Mesenchymal stem cell (in vitro differentiated cells and primary cell): ENCODE measurements around the gene SLC12A1.

Experiments
- DNase-seq: peaks from one replicate; pipeline ENCODE4 v3.0.0-alpha.2; 2013
- H2AFZ ChIP-seq: one replicate; pipeline ENCODE4 v1.6.1; 2013; ENCODE audit warnings: low read depth, mild to moderate bottlenecking, control low read depth, inconsistent platforms, low read length, moderate library complexity
- H2AK5ac ChIP-seq: 2 replicates; pipeline ENCODE4 v1.6.1; 2013; ENCODE audit warnings: low read length, moderate library complexity, mild to moderate bottlenecking, inconsistent platforms; ENCODE audit not compliant: severe bottlenecking
- H2BK120ac ChIP-seq: one replicate; pipeline ENCODE4 v1.6.1; 2013; ENCODE audit warnings: low read depth, mild to moderate bottlenecking, inconsistent platforms, low read length, moderate library complexity
- H2BK12ac ChIP-seq, 2 experiments: one replicate each; pipeline ENCODE4 v1.6.1; 2013; ENCODE audit warnings: inconsistent platforms in 2 of 2, low read length in 2 of 2, mild to moderate bottlenecking in 2 of 2, moderate library complexity in 2 of 2, control low read depth in 1 of 2
- H2BK15ac ChIP-seq: one replicate; pipeline ENCODE4 v1.6.1; 2013; ENCODE audit warnings: mild to moderate bottlenecking, low read depth, inconsistent platforms; ENCODE audit not compliant: poor library complexity, severe bottlenecking
- H2BK5ac ChIP-seq: 2 replicates; pipeline ENCODE4 v1.6.1; 2013; ENCODE audit warnings: low read depth, mild to moderate bottlenecking, low read length, control low read depth, inconsistent platforms; ENCODE audit not compliant: poor library complexity, severe bottlenecking
- H3K14ac ChIP-seq, 2 experiments: one replicate each; pipeline ENCODE4 v1.6.1; 2013; ENCODE audit warnings: inconsistent platforms in 2 of 2, low read length in 2 of 2, control low read depth in 1 of 2, mild to moderate bottlenecking in 1 of 2, moderate library complexity in 1 of 2
- H3K18ac ChIP-seq, 2 experiments: one replicate each; pipeline ENCODE4 v1.6.1; 2013; ENCODE audit warnings: inconsistent platforms in 2 of 2, low read length in 2 of 2, control low read depth in 1 of 2, low read depth in 1 of 2, mild to moderate bottlenecking in 1 of 2
- H3K23ac ChIP-seq, 2 experiments: one replicate each; pipeline ENCODE4 v1.6.1; 2013; ENCODE audit warnings: inconsistent platforms in 2 of 2, low read length in 2 of 2, mild to moderate bottlenecking in 2 of 2, moderate library complexity in 2 of 2, control low read depth in 1 of 2
- H3K27ac ChIP-seq: 2 replicates; pipeline ENCODE4 v1.5.1; 2013; ENCODE audit warnings: mild to moderate bottlenecking, moderate library complexity, low read length, control low read depth, inconsistent platforms; ENCODE audit not compliant: poor library complexity, severe bottlenecking
- H3K27me3 ChIP-seq, 2 experiments: 2 replicates each; pipeline versions ENCODE4 v1.6.1 to v1.7.0; 2013; ENCODE audit warnings: low read length in 2 of 2, mild to moderate bottlenecking in 2 of 2, moderate library complexity in 2 of 2, control low read depth in 1 of 2, inconsistent platforms in 1 of 2; ENCODE audit not compliant: control insufficient read depth in 1 of 2, insufficient read depth in 1 of 2
- H3K36me3 ChIP-seq, 2 experiments: 2 replicates each; pipeline versions ENCODE4 v1.6.1 to v1.7.0; 2013; ENCODE audit warnings: low read length in 2 of 2, control low read depth in 1 of 2, inconsistent platforms in 1 of 2, low read depth in 1 of 2, mild to moderate bottlenecking in 1 of 2; ENCODE audit not compliant: insufficient read depth in 2 of 2, control insufficient read depth in 1 of 2
- H3K4ac ChIP-seq, 2 experiments: one replicate each; pipeline ENCODE4 v1.6.1; 2013; ENCODE audit warnings: inconsistent platforms in 2 of 2, low read length in 2 of 2, mild to moderate bottlenecking in 2 of 2, moderate library complexity in 2 of 2, control low read depth in 1 of 2, low read depth in 1 of 2
- H3K4me1 ChIP-seq: 2 replicates; pipeline ENCODE4 v1.6.1; 2013; ENCODE audit warnings: low read depth, low read length, control low read depth; ENCODE audit not compliant: control insufficient read depth, insufficient read depth
- H3K4me2 ChIP-seq: 2 replicates; pipeline ENCODE4 v1.6.1; 2013; ENCODE audit warnings: low read length, mild to moderate bottlenecking, inconsistent platforms; ENCODE audit not compliant: poor library complexity, severe bottlenecking
- H3K4me3 ChIP-seq, 2 experiments: 2 replicates each; pipeline versions ENCODE4 v1.5.1 to v1.7.0; 2013; ENCODE audit warnings: low read length in 2 of 2, mild to moderate bottlenecking in 2 of 2, control low read depth in 1 of 2, low read depth in 1 of 2; ENCODE audit not compliant: insufficient read depth in 1 of 2
- H3K79me1 ChIP-seq: replicated peaks from 2 replicates; pipeline ENCODE4 v1.6.1; 2013; ENCODE audit warnings: mild to moderate bottlenecking, control low read depth, low read length, inconsistent platforms; ENCODE audit not compliant: poor library complexity, severe bottlenecking
- H3K9ac ChIP-seq: 2 replicates; pipeline ENCODE4 v1.7.0; 2013; ENCODE audit warnings: mild to moderate bottlenecking, low read length, moderate library complexity
- H3K9me3 ChIP-seq: 2 replicates; pipeline ENCODE4 v1.7.0; 2013; ENCODE audit warnings: mild to moderate bottlenecking, low read length; ENCODE audit not compliant: control insufficient read depth
- H4K8ac ChIP-seq: one replicate; pipeline ENCODE4 v1.6.1; 2013; ENCODE audit warnings: inconsistent platforms, mild to moderate bottlenecking, low read length, moderate library complexity
- H4K91ac ChIP-seq: one replicate; pipeline ENCODE4 v1.6.1; 2013; ENCODE audit warnings: mild to moderate bottlenecking, low read length, inconsistent platforms
- WGBS: methylation state at CpG from one replicate; pipeline ENCODE4 v1.1.7; 2013; ENCODE audit warnings: mixed read lengths; 5-methylcytosine and 5-hydroxymethylcytosine counted together

Gene SLC12A1

GRCh38 chr15:48221885-48222284, 15.8 kb downstream of the SLC12A1 start:
- H4K91ac ChIP-seq: no peak overlapping the region
- no peak overlapping the region for H3K4me2 ChIP-seq
- H3K36me3 ChIP-seq: no peaks in the 10 kb centered on the region
- H3K79me1 ChIP-seq: no peaks in the 10 kb centered on the region
- H3K9me3 ChIP-seq: no peaks in the 10 kb centered on the region
- WGBS: 92% methylated on average over 4 of the region's 4 CpGs
- no peak overlapping the region for H3K27ac ChIP-seq
- no peaks in the 10 kb centered on the region for H3K27me3 ChIP-seq
- H2BK15ac ChIP-seq: no peak overlapping the region
- H2BK5ac ChIP-seq: no peak overlapping the region
- no peak overlapping the region for H2BK12ac ChIP-seq
- no peaks in the 10 kb centered on the region for H3K4me1 ChIP-seq
- H3K23ac ChIP-seq: no peak overlapping the region
- no peak overlapping the region for H2AFZ ChIP-seq
- no peak overlapping the region for H3K4ac ChIP-seq
- H2BK120ac ChIP-seq: no peak overlapping the region
- H2AK5ac ChIP-seq: no peak overlapping the region
- H3K18ac ChIP-seq: no peak overlapping the region
- H4K8ac ChIP-seq: no peak overlapping the region
- H3K9ac ChIP-seq: no peak overlapping the region
- no peak for DNase-seq
- H3K4me3 ChIP-seq: no peak overlapping the region
- H3K14ac ChIP-seq: no peak overlapping the region

- Histone ChIP-seq H3K27ac (no peak overlapping the region), H2AK5ac (no peak overlapping the region), H3K9me3 (no peaks in the 10 kb centered on the region), H2BK5ac (no peak overlapping the region), H3K4me2 (no peak overlapping the region), H3K18ac (no peak overlapping the region), H4K8ac (no peak overlapping the region), H3K79me1 (no peaks in the 10 kb centered on the region), H2BK15ac (no peak overlapping the region), H3K36me3 (no peaks in the 10 kb centered on the region), H2BK12ac (no peak overlapping the region), H2BK120ac (no peak overlapping the region), H3K14ac (no peak overlapping the region), H3K4me1 (no peaks in the 10 kb centered on the region), H4K91ac (no peak overlapping the region), H3K23ac (no peak overlapping the region), H3K4me3 (no peak overlapping the region), H3K9ac (no peak overlapping the region), H3K27me3 (no peaks in the 10 kb centered on the region), H3K4ac (no peak overlapping the region), H2AFZ (no peak overlapping the region)
- 34% methylated on average over 1 of the region's 1 CpG for WGBS
- no peak for DNase-seq
These were observed 16.5 kb downstream of the SLC12A1 start for GRCh38 chr15:48222627-48223026.

- H2BK12ac ChIP-seq: no peak overlapping the region
- no peak overlapping the region for H3K4me2 ChIP-seq
- H3K23ac ChIP-seq: no peak overlapping the region
- H3K79me1 ChIP-seq: no peaks in the 10 kb centered on the region
- no peaks in the 10 kb centered on the region for H3K36me3 ChIP-seq
- H2BK120ac ChIP-seq: no peak overlapping the region
- no peak overlapping the region for H3K9ac ChIP-seq
- no peak overlapping the region for H3K4ac ChIP-seq
- no peaks in the 10 kb centered on the region for H3K4me1 ChIP-seq
- no peak overlapping the region for H2BK15ac ChIP-seq
- no peak for DNase-seq
- H3K27me3 ChIP-seq: no peaks in the 10 kb centered on the region
- H2AK5ac ChIP-seq: no peak overlapping the region
- no peak overlapping the region for H3K18ac ChIP-seq
- H2AFZ ChIP-seq: no peak overlapping the region
- H3K9me3 ChIP-seq: no peaks in the 10 kb centered on the region
- no peak overlapping the region for H3K4me3 ChIP-seq
- 100% methylated on average over 2 of the region's 3 CpGs for WGBS
- no peak overlapping the region for H3K14ac ChIP-seq
- no peak overlapping the region for H4K91ac ChIP-seq
- H2BK5ac ChIP-seq: no peak overlapping the region
- H4K8ac ChIP-seq: no peak overlapping the region
- H3K27ac ChIP-seq: no peak overlapping the region
These were observed 19.7 kb downstream of the SLC12A1 start for GRCh38 chr15:48225771-48226170.

DNA sequence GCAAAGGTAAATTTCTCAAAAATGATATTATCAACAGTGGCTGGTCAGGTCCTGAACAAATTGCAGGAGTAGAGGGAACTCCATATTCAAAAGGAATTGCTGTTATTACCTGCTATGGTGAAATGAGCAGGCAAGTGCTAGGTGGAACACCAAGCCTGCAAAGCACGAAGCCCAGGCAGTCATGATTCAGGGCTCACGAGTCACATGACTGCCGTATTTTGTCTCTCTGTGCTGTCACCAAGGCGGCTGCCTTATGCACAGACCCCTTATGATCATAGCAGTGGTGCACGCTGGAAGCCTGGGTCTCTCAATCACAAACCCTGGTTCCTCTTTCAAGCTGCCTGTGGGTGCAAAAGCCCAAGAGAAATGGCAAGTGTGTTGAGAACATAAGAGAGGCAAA, 24.4 kb downstream of the SLC12A1 start:
- Histone ChIP-seq H3K27me3 (no peaks in the 10 kb centered on the region), H3K4me2 (no peak overlapping the region), H2BK5ac (no peak overlapping the region), H3K9ac (no peak overlapping the region), H3K4me3 (no peak overlapping the region), H2BK12ac (no peak overlapping the region), H3K9me3 (no peaks in the 10 kb centered on the region), H3K23ac (no peak overlapping the region), H3K36me3 (no peaks in the 10 kb centered on the region), H3K4ac (no peak overlapping the region), H2BK120ac (no peak overlapping the region), H2AFZ (no peak overlapping the region), H4K91ac (no peak overlapping the region), H3K4me1 (peaks cover 2% of the 10 kb centered on the region), H3K18ac (no peak overlapping the region), H3K27ac (no peak overlapping the region), H3K79me1 (no peaks in the 10 kb centered on the region), H4K8ac (no peak overlapping the region), H2AK5ac (no peak overlapping the region), H3K14ac (no peak overlapping the region), H2BK15ac (no peak overlapping the region)
- DNase-seq: no peak
- 84% methylated on average over 5 of the region's 5 CpGs for WGBS
